Inferior parietal cortex (tissue), 1 donor: ENCODE results near the gene GP2.

Experiments used
- DNase-seq: peaks from one replicate; pipeline ENCODE4 v3.0.0-alpha.2; 2016; ENCODE audit errors: extremely low spot score

Gene GP2

DNA sequence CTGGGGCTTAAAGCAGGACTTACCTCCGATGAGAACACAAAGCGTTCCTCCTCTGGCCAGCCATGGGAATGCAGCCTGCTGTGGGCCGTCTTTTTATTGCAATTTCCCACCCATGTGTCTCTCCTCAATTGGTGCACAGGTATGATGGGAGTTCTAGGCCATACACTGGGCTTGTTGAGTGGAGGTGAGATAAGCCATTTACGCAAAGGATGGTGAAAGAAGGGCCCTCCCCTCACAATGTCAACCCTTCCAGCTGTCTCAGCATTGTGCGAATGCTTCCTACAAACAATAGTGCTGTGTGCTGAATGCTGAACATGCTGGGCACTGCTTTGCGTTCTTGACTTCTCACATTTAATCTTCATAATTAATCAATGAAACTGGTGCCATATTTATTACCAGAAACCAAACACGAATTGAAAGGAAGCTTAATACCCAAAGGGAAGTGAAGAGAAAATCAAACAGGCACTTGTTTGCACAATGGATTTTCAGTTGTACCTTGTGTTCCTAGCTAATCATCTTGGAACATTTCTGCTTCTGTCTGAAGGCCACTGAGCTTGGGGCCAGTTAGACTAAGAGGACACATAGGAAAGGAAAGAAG lies at the start of gene GP2:
GP2 (minus strand) TSS at position 70 of the 598 bp plus-strand sequence. CDS start 1,082 bp downstream, outside the sequence.
- no peak for DNase-seq

DNA sequence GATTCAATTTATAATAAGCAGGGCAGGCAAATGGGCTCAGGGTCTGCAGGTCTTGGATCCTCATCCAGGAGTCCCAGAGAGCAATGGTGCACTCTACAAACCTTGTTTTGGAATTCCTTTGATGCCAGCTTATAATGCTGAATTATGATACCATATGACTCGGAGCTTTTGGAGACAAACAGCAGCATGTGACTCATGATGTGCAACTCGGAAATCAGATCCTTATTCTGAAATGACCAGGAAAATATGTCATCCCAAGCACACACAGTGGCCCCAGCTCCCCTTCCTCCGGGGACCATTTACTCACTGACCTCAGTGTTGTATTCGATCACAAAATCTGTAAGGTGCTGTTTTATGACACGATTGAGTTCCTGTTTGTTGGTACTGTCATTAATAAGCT lies 45.4 kb upstream of the GP2 start:
- DNase-seq: no peak

DNA sequence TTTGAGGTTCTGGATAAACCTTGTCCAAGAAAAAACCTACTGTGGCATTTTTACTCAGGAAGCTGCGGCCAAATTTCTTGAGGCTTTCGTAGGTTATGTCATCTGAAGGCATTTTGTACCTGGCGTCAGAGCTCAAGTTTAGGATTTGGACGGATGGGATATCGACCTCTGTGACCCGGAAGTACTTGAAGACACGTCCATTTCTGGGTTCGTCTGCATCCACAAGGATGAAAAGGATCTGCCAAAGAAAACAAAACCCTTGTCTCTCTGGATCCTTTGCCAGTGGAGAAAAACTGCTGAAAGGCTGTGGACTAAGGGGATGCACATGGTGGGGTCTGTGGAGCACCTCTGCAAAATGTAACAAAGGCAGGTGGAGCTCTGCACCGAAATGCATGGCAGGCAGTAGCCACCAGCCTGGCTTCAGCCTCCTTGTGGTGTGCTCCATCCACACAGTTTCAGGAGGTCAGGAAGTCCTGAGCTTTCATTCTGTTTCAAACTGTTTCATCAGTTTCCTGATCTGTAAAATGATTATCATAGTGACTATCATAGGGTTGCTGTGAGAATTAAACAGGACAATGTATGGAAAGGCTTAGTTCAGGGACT lies 42.2 kb upstream of the GP2 start:
- no peak for DNase-seq

DNA sequence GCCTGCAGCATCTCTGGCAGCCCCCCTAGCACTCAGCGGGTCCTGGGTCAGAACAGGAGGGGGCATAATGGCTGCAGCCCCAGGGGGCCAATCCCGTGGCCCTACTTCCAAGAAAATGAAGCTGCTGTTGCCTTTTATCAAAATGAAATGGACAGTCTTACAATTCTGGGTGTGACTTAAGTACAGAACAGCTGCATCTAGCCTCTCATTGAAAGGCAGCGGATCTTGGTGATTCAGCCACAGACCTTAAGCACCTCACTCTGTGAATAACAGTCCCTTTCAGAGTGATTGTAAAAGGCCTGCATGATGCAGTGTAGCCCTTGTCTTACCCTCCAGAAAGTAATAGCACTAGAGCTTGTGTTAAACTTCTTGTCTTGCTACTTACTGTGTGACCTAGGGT lies 36.7 kb upstream of the GP2 start:
- no peak for DNase-seq

DNA sequence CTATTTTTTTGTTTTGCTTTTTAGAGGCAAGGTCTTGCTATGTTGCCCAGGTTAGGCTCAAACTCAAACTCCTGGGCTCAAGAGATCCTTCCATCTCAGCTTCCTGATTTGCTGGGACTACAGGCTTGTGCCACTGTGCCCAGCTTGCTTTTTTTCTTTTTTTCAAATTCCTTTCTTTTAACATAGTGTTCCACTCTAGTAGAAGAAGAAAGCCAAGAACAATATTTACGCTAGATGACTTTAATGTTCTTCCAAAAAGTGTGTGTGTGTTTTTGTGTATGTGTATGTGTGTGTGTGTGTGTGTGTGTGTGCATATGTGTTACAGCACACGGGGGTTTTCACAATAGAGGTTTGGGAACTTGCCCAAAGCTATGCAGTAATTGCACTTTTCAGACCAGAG lies 35.9 kb upstream of the GP2 start:
- DNase-seq: no peak

DNA sequence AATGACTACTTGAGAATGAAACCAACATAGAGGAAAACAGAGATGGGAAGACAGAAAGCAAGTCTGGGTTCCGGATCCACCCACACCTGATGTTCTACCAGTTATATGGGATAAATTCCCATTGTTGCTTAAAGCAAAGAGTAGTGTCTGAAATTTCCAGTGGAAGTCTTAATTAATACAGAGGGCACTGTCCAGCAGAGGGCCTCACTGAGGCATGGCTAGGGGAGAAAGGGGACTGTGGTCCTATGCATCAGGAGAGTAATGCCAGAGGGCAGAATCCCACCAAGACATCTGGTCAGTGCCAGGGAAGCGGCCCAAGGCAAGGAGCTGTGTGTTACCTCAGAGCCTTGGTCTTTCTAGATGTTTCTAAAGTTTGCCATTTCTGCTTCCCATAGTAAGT lies 32.7 kb upstream of the GP2 start:
- DNase-seq: no peak

DNA sequence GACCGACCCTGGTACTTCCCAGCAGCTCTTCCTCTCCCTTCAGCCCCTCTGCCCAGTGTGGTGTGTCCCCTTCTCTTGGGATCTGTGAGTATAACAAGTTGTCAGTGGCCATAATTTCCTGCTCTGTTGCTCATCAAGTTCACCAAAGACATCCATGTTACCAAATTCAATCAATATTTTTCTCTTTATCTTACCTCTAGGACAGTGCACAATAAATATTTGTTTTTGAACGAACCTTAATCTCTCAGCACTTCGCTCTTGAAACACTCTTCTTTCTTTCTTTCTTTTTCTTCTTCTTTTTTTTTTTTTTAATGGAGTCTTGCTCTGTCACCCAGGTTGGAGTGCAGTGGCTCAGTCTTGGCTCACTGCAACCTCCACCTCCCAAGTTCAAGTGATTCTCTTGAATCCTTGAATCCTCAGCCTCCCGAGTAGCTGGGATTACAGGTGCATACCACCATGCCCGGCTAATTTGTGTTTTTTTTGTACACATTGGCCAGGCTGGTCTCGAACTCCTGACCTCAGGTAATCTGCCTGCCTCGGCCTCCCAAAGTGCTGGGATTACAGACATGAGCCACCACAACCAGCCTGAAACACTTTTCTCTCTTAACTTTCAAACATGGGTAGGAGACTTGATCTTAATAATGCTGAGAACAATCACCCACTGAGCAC lies 27.9 kb upstream of the GP2 start:
- no peak for DNase-seq

DNA sequence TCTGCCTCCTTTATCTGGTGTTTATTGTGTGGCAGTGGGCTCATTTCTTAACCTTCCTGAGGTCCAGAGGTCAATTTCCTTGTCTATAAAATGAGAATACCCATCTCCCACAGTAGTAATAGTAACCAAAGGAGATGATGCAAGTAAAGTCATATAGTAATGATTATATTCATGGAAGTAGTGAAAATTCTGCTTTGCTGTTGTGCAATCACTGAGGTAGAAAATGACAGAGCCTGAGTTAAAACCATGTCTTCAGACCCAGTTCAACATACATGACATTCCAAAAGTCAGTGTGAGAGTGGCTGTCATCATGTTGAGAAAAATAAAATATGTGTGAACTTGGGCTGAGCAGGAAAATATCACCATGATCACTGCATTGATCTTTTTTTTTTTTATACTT lies 26.1 kb upstream of the GP2 start:
- no peak for DNase-seq

DNA sequence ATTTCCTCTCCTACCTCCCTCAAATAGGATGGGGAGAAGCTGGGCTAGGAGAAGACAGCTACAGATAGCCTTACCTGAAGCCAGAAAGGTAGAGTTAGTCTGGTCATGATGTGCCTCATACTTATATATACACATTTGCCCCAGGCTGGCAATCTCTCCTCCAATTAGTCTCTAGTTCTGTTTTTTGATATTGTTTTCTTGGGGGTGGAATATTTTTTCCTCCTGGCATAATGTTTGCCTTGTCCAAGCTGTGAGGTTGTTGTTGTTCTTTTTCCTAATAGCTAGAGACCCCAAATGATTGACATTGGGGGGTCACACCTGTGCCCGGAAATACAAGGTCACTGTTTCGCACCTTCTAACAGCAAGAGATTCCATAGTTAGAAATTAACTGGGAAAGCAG lies 25.3 kb upstream of the GP2 start, which contains the start of gene UMOD:
UMOD (minus strand) TSS at position 101 of the 400 bp plus-strand sequence. CDS start 1,978 bp downstream, outside the sequence.
- no peak for DNase-seq

DNA sequence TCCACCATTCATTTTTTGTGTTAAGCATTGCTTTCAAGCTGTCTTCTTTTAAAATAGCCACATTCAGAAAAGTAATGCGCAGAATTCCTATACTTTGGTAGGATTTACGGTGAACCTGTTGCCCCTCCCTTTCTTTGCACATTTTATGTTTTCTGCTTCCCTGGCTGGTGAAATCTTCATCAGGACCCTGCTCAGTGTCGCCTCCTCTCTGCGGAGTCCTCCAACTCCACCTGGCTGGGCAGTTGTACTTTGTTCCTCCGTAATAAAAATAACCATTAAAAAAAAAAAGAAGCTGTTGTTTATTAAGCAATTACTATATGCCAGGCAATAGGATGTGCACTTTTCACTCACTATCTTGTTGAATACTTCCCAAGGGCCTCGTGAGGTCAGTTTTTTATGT lies 22.3 kb upstream of the GP2 start:
- DNase-seq: no peak

DNA sequence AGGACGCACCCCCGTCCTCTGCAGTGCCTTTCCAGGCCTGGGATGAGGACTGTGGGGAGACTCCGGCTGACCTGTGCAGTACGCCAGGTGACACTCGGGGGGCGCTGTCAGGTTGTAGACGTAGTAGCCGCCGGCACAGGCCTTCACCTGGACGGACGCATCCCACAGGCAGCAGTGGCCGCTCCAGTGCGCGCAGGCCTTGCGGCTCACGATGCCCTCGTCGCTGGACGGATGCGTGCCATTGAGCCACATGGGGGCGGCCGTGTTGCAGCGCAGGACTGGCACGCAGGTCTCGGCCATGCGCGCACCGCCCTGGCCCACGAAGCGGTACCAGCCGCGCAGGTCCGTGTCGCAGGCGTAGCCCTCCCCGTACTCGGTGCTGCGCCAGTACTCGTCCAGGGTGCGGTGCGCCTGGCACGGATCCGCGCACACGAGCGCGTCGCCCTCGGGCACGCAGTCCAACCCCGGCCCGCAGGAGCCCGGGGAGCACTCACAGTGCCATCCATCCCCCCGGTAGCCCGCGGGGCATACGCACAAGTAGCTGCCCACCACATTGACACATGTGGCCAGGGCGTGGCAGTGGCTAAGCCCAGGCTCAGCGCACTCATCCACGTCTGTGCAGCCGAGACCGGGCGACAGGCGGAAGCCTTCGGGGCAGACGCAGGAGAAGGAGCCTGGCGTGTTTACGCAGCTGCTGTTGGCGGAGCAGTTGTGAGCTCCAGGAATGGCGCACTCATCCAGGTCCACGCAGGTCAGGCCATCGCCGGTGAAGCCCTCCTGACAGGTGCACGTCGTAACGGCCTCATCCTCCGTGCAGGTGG lies 21.3 kb upstream of the GP2 start:
- no peak for DNase-seq

DNA sequence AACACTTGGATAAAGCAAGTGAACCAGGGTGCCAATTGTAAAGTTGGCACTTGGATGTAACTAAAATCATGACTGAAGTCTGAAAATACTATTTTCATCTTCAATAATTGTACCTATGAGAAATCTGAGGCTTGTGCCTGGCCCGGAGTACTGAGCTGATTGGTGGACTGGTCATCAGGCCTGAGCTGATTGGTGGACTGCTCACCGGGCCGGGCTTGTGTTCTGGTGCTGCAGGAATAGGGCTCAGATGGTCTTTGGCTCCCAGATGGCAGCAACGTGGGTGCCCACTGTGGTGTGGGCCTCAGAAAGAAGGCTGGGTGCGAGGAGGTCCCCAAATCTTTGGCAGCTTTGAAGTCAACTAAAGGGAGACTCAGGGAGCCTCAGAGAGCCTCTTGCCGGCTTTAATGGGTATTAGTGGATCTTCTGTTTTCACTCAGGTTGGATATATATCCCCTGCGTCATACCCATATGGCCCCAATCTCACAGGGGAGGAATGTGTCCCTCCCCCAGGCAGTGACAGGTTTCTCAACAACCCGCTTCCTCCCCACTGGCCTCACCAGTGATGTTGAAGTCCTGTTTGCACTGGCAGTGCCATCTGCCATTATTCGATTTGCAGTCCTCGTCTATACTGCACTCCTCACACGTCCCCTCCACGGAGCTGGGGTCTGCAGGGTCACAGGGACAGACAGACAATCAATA lies 20.5 kb upstream of the GP2 start:
- no peak for DNase-seq

DNA sequence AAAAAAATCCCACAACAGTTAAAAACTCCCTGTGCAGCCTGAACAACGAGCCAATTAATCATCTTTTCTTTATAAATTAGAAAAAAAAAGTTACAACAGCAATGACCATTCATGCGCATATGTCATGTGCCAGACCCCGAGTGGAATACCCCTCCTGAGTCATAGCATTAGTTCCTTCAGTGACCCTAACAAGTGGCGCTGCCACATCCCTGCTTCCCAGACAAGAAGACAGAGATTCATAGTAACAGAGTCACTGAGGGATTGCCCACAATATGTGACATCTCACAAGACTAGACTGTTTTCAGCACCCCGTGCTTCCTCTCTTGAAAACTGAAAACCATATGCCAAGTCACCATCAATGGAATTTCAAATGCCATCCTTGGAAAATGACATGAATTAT lies 17.3 kb upstream of the GP2 start:
- DNase-seq: no peak

DNA sequence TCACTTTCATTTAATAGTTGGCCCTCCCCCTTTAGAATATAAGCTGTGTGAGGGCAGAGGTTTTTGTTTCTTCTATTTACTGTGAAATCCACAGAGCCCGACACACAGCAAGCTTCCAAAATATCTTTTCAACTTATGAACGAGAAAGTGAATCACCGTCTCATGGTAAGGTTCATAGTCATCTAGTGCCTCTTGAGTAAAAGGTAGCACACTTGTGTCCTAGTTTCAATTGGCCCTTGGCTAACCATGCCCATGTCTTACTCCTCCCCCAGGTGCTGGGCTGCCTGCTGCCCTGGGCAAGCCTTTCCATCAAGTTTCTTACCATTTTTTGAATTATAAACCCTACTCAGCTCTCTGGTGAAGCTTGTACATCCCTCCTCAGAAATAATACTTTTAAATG lies 12.4 kb upstream of the GP2 start:
- no peak for DNase-seq

DNA sequence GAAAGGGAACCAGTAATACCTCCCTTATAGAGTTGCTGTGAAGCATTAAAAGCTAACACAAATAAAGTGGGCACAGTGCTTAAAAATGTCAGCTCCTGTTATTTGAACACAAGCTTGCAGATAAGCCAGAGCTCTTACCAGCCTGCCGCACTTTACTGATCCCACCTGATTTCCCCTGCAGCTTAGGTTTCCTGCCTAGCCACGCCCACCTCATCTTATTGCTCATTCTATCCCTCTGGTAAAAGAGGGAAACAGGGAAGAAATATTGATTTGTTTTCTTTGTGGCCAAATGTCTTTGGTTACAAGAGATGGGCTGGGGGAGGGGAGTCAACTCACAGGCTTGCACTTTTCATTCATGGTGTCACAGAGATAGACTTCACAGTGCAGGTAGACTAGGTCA lies 9.6 kb upstream of the GP2 start:
- DNase-seq: no peak

DNA sequence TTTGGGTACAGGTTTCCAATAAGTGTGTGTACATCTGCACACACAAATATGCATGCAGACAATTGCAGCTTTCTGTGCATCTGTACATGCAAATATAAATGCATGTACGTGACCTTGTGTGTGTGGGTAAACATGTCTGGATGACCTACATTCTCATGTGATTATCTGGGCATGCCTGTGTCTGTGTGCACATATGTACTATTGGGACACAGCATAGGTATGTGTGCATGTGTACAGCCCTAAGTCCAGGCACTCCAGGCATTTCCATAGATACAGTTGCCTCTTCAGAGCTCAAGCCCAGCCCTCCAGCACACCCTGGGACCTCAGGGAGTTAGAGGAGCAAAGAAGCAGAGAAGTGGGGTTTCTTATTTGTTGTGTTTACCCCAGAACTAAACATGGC lies 7.1 kb upstream of the GP2 start:
- DNase-seq: no peak

DNA sequence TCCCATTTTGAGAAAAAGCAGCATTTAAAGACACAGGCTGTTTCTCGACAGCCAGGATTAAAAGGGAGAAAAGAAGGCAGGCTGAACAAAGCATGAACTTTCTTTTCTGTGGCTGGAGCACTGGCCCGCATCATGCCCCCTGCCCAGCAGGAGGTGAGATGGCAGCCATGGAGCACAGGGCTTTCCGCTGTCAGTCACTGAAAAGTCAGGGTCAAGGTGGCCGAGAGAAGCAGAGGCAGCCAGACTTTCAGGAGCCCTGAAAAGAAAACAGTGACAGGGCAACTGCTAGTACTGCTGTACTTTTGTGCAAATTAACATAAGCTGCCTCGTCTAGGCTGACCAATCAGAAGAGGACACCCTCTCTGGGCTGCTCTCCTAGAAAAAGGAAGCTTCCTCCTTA lies 5.8 kb upstream of the GP2 start:
- no peak for DNase-seq

DNA sequence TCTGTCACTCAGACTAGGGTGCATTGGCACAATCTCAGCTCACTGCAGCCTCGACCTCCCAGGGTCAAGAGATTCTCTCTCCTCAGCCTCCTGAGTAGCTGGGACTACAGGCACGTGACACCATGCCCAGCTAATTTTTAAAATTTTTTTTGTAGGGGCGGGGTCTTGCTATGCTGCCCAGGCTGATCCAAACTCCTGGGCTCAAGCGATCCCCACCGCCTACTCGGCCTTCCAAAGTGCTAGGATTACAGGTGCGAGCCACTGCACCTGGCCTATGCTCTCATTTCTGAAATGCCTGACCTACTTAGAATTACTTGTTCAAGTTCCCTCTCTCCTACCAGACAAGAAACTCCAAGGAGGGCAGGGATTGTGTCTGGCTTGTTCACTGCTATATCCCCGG lies 5.1 kb upstream of the GP2 start:
- DNase-seq: no peak

DNA sequence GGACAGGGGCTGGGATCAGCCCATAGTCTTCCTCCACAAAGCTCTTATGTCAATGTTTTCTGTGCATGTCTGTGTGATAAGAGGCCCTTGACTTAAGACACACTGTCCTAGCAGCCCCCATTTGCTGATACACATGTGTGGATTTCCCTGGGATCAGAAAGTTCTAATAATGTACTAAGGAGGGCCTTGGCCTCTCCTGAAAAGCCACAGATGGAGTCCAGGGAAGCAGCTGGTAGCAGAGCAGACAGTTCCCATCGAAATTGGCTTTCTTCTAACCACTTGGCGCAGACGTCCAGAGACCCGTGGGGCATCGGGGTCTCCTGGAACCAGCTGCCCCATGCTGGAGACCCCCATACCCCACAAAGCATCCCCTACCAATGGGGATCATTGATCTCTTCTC lies 4.3 kb upstream of the GP2 start:
- no peak for DNase-seq

DNA sequence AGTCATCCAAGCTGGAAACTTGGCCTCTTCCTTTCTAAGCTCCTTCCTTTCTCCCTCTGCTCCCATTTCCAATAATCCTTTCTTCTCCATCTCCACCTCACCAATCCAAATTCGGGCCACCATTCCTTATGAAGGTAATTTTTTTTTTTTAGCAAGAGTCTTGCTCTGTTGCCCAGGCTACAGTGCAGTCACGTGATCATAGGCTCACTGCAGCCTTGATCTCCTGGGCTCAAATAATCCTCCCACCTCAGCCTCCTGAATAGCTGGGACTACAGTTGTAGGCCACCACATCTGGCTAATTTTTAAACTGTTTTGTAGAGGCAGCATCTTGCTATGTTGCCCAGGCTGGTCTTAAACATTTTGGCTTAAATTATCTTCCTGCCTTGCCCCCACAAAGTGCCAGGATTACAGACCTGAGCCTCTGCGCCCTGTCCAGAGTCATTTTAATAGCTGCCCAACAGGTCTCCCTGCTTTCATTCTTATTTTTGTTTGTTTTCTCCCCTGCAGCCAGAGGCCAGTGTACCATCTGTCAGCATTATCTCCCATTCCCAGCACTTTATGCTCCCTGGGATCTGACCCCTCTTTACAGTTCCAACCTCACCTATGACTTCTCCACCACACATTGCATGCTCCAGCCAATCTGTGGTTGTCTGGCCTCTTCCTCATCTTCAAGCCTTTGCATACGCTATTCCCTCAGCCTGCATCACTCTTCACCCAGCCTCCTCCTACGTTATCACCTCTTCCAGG lies 2.3 kb upstream of the GP2 start:
- no peak for DNase-seq

DNA sequence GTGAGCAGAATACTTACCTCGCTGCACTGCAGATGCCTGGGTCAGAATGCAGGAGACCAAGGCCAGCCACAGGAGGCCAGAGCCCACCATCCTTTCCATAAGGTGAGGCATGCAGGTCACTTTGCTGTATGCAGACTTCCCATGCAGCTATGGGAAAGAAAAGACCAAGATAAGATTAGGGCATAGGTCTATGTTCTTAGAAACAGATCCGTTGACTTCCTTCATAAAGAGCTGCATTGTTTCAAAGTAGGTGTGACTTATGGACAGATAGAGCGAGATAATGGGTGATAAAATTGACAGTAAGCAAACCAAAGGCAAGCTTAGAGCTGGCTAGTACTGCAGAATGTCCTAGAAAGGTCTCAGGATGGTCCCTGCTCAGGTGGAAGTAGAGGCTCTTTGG lies 992 bp downstream of the GP2 start:
- DNase-seq: no peak
